ENCODE measurements around the gene ZNF236.
"Not testable (repeated sequence)": the region's sequence is repeated elsewhere in the genome, so short reads cannot be mapped to it uniquely, and the experiment has no call there.

The ZNF236 gene

DNA sequence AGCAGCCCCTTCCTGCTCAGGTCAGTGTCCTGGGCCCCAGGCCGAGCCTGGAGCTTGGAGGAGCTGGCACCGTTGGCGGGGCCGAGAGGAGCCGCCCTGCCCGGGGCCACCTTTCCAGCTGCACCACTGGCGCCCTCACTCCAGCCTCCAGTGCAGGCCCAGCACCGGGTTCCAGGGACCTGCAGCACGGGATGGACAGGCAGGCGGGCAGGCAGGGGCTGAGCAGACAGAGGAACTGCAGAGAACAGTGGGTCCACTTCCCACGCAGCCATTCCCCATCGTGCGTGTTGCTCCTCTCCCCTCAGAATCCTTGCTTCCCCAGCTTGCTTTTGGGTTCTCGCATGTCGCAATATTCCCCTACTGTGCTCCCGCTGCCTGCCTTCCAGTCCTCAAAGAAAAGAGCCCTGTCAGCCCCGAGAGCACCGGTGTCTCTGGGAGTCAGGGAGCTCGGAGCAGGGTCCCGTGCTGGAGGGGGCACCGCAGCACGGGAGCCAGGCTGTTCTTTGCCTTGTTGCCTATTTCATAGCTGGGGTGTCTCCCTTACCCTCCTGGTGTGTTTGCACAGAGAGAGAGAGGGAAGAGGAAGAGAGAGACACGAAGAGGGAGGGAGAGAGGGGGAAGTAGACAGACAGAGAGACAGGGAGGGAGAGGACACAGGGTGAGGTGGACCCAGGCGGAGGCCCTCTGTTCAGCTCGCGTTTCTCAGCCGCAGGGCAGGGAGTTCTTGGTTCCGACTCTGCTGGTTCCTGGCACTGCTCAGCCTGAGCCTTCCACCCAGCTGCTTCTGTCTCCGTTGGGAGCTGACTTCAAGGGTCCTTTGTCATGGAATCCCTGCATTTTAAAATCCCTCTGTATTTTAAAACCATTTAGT is 184.2 kb downstream of the ZNF236 start:
- no peak for DNase-seq (ENCODE audit: low read depth in 2 of 2)

- no peak for DNase-seq (ENCODE audit: low read depth in 2 of 2)
These were observed 184.9 kb downstream of the ZNF236 start for GRCh38 chr18:77007251-77007650.

GRCh38 chr18:77008006-77008405 is 185.6 kb downstream of the ZNF236 start:
- DNase-seq (ENCODE audit: low read depth in 2 of 2) = no peak

DNA sequence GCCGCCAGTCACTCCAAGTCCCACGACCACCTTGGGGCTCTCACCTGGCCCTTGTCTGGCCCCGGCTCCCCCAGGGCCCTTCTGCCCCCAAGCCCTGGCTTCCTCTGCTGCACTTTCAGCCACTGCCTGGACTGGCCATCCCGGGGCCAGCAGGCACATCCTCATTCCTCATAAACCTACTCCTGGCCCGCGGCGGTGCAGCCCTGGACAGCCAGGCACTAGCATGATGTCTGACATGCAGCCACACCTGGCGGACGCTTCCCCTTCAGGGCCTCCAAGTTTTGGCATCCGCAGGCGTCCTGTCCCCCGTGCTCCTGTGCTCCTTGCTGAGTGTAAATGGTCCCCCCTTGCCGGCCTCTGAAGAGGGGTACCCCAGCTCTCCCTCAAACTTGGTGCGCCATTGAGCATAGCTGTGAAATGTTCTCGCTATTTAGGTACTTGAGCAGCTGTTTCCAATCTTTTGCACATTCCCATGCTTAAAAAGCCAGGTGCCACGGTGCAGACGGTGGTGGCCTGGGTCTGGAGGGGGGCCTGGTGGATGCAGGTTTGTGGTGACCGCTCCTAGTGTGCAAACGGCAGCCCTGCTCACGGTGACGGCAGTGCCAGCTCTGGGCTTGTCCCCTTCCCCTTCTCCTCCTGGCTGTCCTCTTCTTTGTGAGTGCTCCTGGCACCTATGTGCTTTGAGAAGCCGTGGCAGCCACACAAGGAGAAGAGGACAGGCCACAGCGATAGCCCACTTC is 186.4 kb downstream of the ZNF236 start:
- DNase-seq (ENCODE audit: low read depth in 2 of 2) = no peak

DNA sequence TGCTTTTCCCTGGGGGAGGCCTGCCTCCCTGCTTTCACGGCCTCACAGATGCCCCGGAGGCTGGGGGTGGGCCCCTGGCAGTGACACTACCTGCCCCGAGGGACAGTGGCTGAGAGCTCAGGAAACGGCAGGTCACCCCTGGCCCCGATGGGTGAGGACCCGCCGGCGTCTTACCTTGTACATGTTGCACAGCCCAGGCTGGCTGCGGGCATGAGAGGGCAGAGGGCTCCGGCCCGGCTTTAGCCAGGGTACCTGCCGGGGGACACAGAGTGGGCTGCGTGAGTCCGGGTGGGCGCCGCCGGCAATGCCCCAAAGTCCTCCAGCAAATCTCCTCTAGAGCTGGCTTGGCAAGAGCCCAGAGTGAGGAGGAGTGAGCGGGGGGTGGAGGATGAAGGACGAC is 187.3 kb downstream of the ZNF236 start:
- no peak for DNase-seq (ENCODE audit: low read depth in 2 of 2)

DNA sequence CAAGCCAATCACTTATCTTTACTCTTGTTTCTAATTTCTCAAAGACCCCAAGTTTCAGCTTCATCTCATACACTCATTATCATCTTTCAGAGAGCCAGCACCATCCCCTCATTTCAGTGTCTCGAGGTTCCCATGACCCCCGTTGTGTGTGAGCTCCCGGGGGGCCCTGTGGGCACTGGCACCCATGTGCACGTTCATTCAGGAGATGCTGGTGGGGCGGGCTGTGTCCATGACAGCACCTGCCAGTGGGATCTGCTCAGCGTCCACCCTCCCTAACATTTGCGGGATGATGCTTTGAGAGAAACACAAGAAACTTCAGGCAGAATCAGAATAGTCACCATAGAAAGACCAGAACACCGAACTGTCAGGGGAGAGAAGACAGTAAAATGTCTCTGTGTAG is 189.8 kb downstream of the ZNF236 start:
- DNase-seq (ENCODE audit: low read depth in 2 of 2) = no peak

DNA sequence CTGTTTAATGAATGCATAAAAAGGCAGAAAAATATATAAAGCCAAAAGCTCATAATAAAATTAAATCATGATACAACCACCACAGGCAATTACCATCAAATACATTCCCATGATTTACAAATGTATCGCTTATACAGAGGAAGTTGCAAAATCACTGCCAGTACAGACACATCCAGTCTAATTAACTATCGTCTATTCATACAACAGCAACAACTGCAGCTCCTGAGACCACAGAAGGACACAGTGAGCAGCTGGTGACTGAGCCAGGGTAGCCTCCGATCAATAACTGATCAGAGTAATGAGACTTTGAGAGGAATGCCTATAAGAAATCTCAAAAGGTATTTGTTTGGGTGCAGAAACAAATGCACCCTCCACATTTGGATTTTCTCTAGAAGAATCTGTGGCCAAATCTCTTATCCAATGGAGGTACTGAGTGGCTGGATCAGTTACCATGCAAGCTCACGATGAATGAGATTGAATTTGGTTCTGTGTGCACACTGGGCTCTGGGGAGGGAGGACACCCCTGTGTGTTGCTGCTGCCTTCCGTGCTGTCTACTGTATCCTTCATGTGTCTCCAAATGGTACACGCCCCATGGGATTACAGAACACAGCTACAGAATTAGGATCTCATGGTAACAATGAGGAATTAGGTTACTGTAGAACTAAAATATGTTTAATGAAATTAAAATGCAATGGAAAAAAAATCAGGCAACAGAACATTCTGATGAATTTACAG is 190.6 kb downstream of the ZNF236 start:
- no peak for DNase-seq (ENCODE audit: low read depth in 2 of 2)

- DNase-seq (ENCODE audit: low read depth in 2 of 2) = no peak
These were observed 191.6 kb downstream of the ZNF236 start for GRCh38 chr18:77013811-77014521.

- DNase-seq (ENCODE audit: low read depth in 2 of 2) = no peak
These were observed 192.2 kb downstream of the ZNF236 start for GRCh38 chr18:77014538-77014937.

DNA sequence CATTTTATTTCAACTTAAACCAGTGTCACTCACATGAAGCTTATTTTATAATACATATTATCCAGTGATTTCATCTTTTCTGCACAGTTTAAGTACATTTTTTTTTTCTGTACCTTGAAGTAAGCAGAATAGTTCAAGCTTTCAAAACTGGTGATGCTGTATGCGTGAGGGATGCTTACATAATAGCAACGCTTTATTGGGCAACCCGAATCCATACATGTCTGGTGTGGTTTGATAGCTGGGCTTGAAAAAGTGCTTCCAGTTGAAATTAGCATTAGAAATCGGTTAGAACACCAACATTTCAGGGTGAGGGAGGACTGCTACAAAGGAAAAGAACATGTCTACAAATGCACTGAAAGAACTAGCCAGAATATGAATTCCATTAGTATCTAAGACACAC is 192.8 kb downstream of the ZNF236 start:
- no peak for DNase-seq (ENCODE audit: low read depth in 2 of 2)

GRCh38 chr18:77015771-77016710 is 193.7 kb downstream of the ZNF236 start:
- no peak for DNase-seq (ENCODE audit: low read depth in 2 of 2)

DNA sequence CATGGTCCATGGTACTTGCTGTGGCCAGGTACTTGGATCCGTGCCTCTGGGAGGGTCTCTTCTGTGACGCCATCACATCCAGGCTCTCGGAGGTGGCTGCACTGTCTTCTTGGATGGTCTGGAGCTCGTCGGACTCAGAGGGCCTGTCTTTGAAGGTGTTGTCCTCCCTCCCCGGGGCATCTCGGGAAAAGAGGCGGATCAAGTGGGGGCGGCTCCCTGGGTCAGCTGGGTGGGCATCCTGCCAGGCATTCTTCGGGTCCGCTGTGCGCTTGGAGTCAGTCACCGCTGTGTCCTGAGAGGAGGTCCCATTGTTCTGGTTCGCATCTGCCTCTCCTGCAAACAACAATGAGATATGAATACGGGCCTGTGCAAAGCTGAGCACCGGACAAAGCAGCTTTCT is 194.6 kb downstream of the ZNF236 start:
- DNase-seq (ENCODE audit: low read depth in 2 of 2) = no peak

GRCh38 chr18:77017355-77017754 is 195.0 kb downstream of the ZNF236 start:
- no peak for DNase-seq (ENCODE audit: low read depth in 2 of 2)

DNA sequence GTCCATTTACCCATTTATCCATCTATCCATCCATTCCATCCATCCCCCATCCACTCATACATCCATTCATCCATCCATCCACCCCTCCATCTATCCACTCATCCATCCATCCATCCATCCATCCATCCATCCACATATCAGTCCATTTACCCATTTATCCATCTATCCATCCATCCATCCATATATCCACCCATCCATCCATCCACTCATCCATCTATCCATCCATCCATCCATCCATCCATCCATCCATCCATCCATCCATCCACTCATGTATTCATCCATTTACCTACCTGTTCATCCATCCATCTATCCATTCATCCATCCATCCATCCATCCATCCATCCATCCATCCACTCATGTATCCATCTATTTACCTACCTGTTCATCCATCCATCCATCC is 196.3 kb downstream of the ZNF236 start:
- DNase-seq (ENCODE audit: low read depth in 2 of 2) = not testable (repeated sequence)

DNA sequence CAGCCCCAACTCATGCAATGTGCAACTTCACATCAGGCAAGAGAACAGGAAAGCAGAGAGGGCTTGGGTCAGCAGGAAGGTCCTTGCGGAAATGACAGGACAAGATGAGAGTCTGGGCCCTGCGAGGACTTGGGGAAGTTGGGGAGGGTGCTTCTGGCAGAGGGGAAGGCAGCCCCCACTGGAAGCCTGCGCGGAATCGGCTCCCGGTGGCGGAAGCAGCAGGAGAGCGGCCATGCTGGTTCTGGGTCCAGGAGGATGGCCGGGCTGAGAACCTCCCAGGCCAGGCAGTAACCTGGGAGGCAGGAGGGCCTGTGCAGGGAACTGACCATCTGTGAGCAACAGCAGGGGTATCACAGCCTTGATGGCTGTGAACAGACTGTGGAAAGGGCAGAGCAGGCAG is 197.3 kb downstream of the ZNF236 start:
- no peak for DNase-seq (ENCODE audit: low read depth in 2 of 2)

Data from stimulated activated CD4-positive, alpha-beta T cell treated with anti-CD3 and anti-CD28 coated beads, Interleukin-1b, Interleukin-23, amount 100 ng/mL, for 1 hour (primary cell).